HEK293T (cell line): ENCODE data around the gene SPINK2.

ENCODE experiments used
- CTCF ChIA-PET: fragments of 350-600 bp; formaldehyde crosslinking; extraction: SDS; loops from one replicate; lab custom pipeline; 2021; ENCODE audit warnings: antibody characterized with exemption, inconsistent platforms; lab: Yijun Ruan, JAX
- POLR2A ChIA-PET: fragments of 350-600 bp; formaldehyde crosslinking; extraction: SDS; loops from one replicate; lab custom pipeline; 2020; ENCODE audit warnings: antibody characterized with exemption, inconsistent platforms; lab: Yijun Ruan, JAX
- DNase-seq: peaks from one replicate; pipeline ENCODE4 v3.0.0; 2012; ENCODE audit warnings: mixed read lengths; ENCODE audit errors: extremely low spot score
- ARNT ChIP-seq: fragments of 450-650 bp; IDR thresholded peaks from 2 replicates; pipeline ENCODE4 v1.6.1; 2017; ENCODE audit warnings: mild to moderate bottlenecking
- BHLHE40 ChIP-seq: fragments of 450-650 bp; IDR thresholded peaks from 2 replicates; pipeline ENCODE4 v1.6.1; 2016; ENCODE audit warnings: mild to moderate bottlenecking, moderate library complexity, borderline replicate concordance
- CTBP1 ChIP-seq: fragments of 450-650 bp; IDR thresholded peaks from 2 replicates; pipeline ENCODE4 v1.6.1; 2016; ENCODE audit warnings: borderline replicate concordance
- ELF4 ChIP-seq: fragments of 450-650 bp; IDR thresholded peaks from 2 replicates; pipeline ENCODE4 v1.6.1; 2017; ENCODE audit warnings: antibody characterized with exemption
- FOXA1 ChIP-seq: fragments of 450-650 bp; IDR thresholded peaks from 2 replicates; pipeline ENCODE4 v1.6.1; 2016; ENCODE audit warnings: mild to moderate bottlenecking
- FOXK2 ChIP-seq: fragments of 450-650 bp; IDR thresholded peaks from 2 replicates; pipeline ENCODE4 v1.6.1; 2016; ENCODE audit warnings: mild to moderate bottlenecking
- FOXM1 ChIP-seq: fragments of 450-650 bp; IDR thresholded peaks from 2 replicates; pipeline ENCODE4 v1.6.1; 2017; ENCODE audit warnings: mild to moderate bottlenecking, borderline replicate concordance
- HDGF ChIP-seq: fragments of 450-650 bp; IDR thresholded peaks from 2 replicates; pipeline ENCODE4 v1.6.1; 2017; ENCODE audit warnings: antibody characterized with exemption, borderline replicate concordance
- L3MBTL2 ChIP-seq: fragments of 450-650 bp; conservative IDR thresholded peaks from 2 replicates; pipeline ENCODE4 v1.6.1; 2016; ENCODE audit warnings: mild to moderate bottlenecking
- LEF1 ChIP-seq: fragments of 450-650 bp; IDR thresholded peaks from 2 replicates; pipeline ENCODE4 v1.6.1; 2017; ENCODE audit warnings: mild to moderate bottlenecking, borderline replicate concordance
- NFRKB ChIP-seq: fragments of 450-650 bp; IDR thresholded peaks from 2 replicates; pipeline ENCODE4 v1.6.1; 2016; ENCODE audit warnings: mild to moderate bottlenecking, moderate library complexity
- PKNOX1 ChIP-seq: fragments of 450-650 bp; IDR thresholded peaks from 2 replicates; pipeline ENCODE4 v1.6.1; 2016
- SP1 ChIP-seq: fragments of 450-650 bp; IDR thresholded peaks from 2 replicates; pipeline ENCODE4 v1.6.1; 2017
- SUZ12 ChIP-seq: fragments of 450-650 bp; IDR thresholded peaks from 2 replicates; pipeline ENCODE4 v1.6.1; 2016; ENCODE audit warnings: mild to moderate bottlenecking
- TARDBP ChIP-seq: fragments of 450-650 bp; IDR thresholded peaks from 2 replicates; pipeline ENCODE4 v1.6.1; 2016
- ZNF384 ChIP-seq: fragments of 450-650 bp; IDR thresholded peaks from 2 replicates; pipeline ENCODE4 v1.6.1; 2016

The SPINK2 gene

GRCh38 chr4:56857601-56858309 is 36.3 kb upstream of the SPINK2 start:
- POLR2A ChIA-PET: no interaction called here
- TF ChIP-seq TARDBP (no peak), FOXM1 (no peak), L3MBTL2 (no peak), ZNF384 (no peak), SUZ12 (no peak), NFRKB (no peak), CTBP1 (no peak), HDGF (no peak), LEF1 (no peak), FOXA1 (no peak), SP1 (no peak), ARNT (no peak), BHLHE40 (no peak)
- CTCF ChIA-PET: no interaction called here
- no peak for DNase-seq

- TF ChIP-seq SUZ12 (no peak), ELF4 (no peak), LEF1 (no peak), L3MBTL2 (no peak), SP1 (no peak), BHLHE40 (no peak), FOXA1 (no peak), NFRKB (no peak), ARNT (no peak), CTBP1 (no peak), PKNOX1 (no peak), FOXK2 (no peak), ZNF384 (no peak)
- no peak for DNase-seq
- CTCF ChIA-PET: no interaction called here
- POLR2A ChIA-PET: no interaction called here
These were observed 35.2 kb upstream of the SPINK2 start for GRCh38 chr4:56856656-56857055.

GRCh38 chr4:56850910-56851309 is 29.4 kb upstream of the SPINK2 start:
- ChIA-PET POLR2A (no interaction called here), CTCF (no interaction called here)
- TF ChIP-seq LEF1 (no peak), FOXA1 (no peak), CTBP1 (no peak), ELF4 (no peak), L3MBTL2 (no peak), TARDBP (no peak), PKNOX1 (no peak), BHLHE40 (no peak), FOXM1 (no peak), ZNF384 (no peak), FOXK2 (no peak), ARNT (no peak), SP1 (no peak), HDGF (no peak), NFRKB (no peak), SUZ12 (no peak)

GRCh38 chr4:56844802-56845580 is 23.5 kb upstream of the SPINK2 start:
- DNase-seq: no peak
- TF ChIP-seq L3MBTL2 (no peak), SUZ12 (no peak), ARNT (no peak), ZNF384 (no peak), LEF1 (no peak), CTBP1 (no peak), HDGF (no peak), PKNOX1 (no peak), TARDBP (no peak), BHLHE40 (no peak), ELF4 (no peak), SP1 (no peak), FOXM1 (no peak), NFRKB (no peak)
- ChIA-PET CTCF (no interaction called here), POLR2A (no interaction called here)

More at GRCh38 chr4:56850910-56851309, 29.4 kb upstream of the SPINK2 start:
- no peak for DNase-seq

GRCh38 chr4:56843421-56843899 is 22.0 kb upstream of the SPINK2 start:
- DNase-seq: peak; percentile 19

More at GRCh38 chr4:56843421-56843899, 22.0 kb upstream of the SPINK2 start:
- POLR2A ChIA-PET: no interaction called here
- TF ChIP-seq FOXA1: no peak
- TF ChIP-seq HDGF: no peak
- TF ChIP-seq CTBP1: no peak
- TF ChIP-seq TARDBP: no peak
- TF ChIP-seq PKNOX1: no peak
- no peak for TF ChIP-seq SP1
- TF ChIP-seq LEF1: no peak
- TF ChIP-seq NFRKB: no peak
- no peak for TF ChIP-seq SUZ12
- CTCF ChIA-PET: interaction anchor here (0.6 kb wide), 1 partner anchor 14 kb away, joined by 3 read pairs; no protein-coding TSS in a partner anchor
